ENCODE data around the gene ALMS1. TPM values are rescaled to one million over a fixed set of nuclear protein-coding genes. Genes with fewer than 3 reads are reported as not detected.
A peak's percentile ranks its signal among the peaks of the same experiment; 100 is the strongest.

ALMS1 gene
- total and polyA plus RNA-seq, 2 of the 4 experiments (the other 2 are of a cell fraction) = 20.8 to 52.8 TPM

DNA sequence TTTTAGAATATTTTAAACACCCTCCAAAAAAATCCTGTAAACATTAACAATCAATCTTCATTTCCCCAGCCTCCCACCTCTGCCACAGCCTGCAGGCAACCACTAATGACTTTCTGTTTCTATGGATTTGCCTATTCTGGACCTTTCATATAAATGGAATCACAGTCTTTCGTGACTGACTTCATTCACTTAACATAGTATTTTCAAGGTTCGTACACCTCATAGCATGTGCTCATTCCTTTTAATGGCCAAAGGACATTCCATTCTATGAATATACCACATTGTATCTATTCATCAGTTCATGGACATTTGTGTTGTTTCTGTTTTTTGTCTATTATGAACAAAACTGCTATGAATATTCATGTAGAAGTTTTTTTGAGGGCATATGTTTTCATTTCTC lies 208.0 kb downstream of the ALMS1 start:
- H3K4me1 ChIP-seq (ENCODE audit: control insufficient read depth, insufficient read depth, low read length) = peaks cover 2% of the 10 kb centered on the region
- H3K4ac ChIP-seq (ENCODE audit: low read depth, low read length) = no peak overlapping the region
- no peak overlapping the region for H3K14ac ChIP-seq (replicated peaks; ENCODE audit: low read depth, low read length)
- no peak overlapping the region for H3K18ac ChIP-seq (ENCODE audit: low read depth, low read length)
- H2AK9ac ChIP-seq (replicated peaks; ENCODE audit: low read depth, low read length, poor library complexity) = no peak overlapping the region
- no peak overlapping the region for H2BK15ac ChIP-seq (ENCODE audit: low read depth, low read length)
- no peaks in the 10 kb centered on the region for H3K36me3 ChIP-seq (ENCODE audit: control insufficient read depth, insufficient read depth, low read length)
- H3K23ac ChIP-seq (ENCODE audit: low read depth, low read length) = no peak overlapping the region
- intact Hi-C loops (cut with micrococcal nuclease) (no loop called here), in situ Hi-C loops (cut with MboI; ENCODE audit: low sequenced_read_pairs) (no loop called here), dilution Hi-C loops (cut with HindIII; ENCODE audit: low sequenced_read_pairs, unreplicated experiment) (no loop called here)
- no peak overlapping the region for H2BK5ac ChIP-seq (ENCODE audit: low read depth, low read length, poor library complexity, severe bottlenecking)
- H2AK5ac ChIP-seq (ENCODE audit: low read depth, low read length) = no peak overlapping the region
- no peak for TF ChIP-seq SMC3 (IDR thresholded peaks at IDR 0.05; ENCODE audit: low read depth, low read length)
- TF ChIP-seq CHD1 (IDR thresholded peaks at IDR 0.05; ENCODE audit: low read depth, low read length) = no peak
- no peak for TF ChIP-seq NFE2L2 (IDR thresholded peaks at IDR 0.05; ENCODE audit: low read depth, low read length)
- TF ChIP-seq, protein P1, sequence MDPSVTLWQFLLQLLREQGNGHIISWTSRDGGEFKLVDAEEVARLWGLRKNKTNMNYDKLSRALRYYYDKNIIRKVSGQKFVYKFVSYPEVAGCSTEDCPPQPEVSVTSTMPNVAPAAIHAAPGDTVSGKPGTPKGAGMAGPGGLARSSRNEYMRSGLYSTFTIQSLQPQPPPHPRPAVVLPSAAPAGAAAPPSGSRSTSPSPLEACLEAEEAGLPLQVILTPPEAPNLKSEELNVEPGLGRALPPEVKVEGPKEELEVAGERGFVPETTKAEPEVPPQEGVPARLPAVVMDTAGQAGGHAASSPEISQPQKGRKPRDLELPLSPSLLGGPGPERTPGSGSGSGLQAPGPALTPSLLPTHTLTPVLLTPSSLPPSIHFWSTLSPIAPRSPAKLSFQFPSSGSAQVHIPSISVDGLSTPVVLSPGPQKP (IDR thresholded peaks at IDR 0.05; ENCODE audit: borderline replicate concordance, low read depth, low read length) = no peak
- TF ChIP-seq RAD21 (IDR thresholded peaks at IDR 0.05; ENCODE audit: low read length) = no peak
- no peak for TF ChIP-seq RCOR1 (IDR thresholded peaks at IDR 0.05; ENCODE audit: insufficient replicate concordance, low read length)
- TF ChIP-seq CEBPB (IDR thresholded peaks at IDR 0.05; ENCODE audit: low read depth, low read length) = no peak
- no peak for TF ChIP-seq MAZ (IDR thresholded peaks at IDR 0.05; ENCODE audit: borderline replicate concordance, low read depth, low read length)
- no peak for TF ChIP-seq FOS (IDR thresholded peaks at IDR 0.05; ENCODE audit: low read depth, low read length)
- TF ChIP-seq RFX5 (IDR thresholded peaks at IDR 0.05; ENCODE audit: low read depth, low read length) = no peak
- no peak for TF ChIP-seq MXI1 (IDR thresholded peaks at IDR 0.05; ENCODE audit: borderline replicate concordance, low read depth, low read length)
- TF ChIP-seq, protein P2, sequence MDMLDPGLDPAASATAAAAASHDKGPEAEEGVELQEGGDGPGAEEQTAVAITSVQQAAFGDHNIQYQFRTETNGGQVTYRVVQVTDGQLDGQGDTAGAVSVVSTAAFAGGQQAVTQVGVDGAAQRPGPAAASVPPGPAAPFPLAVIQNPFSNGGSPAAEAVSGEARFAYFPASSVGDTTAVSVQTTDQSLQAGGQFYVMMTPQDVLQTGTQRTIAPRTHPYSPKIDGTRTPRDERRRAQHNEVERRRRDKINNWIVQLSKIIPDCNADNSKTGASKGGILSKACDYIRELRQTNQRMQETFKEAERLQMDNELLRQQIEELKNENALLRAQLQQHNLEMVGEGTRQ (IDR thresholded peaks at IDR 0.05; ENCODE audit: low read depth, low read length) = no peak
- no peak for TF ChIP-seq POLR2A (IDR thresholded peaks at IDR 0.05; ENCODE audit: low read depth, low read length)
- no peak for TF ChIP-seq MAFK (IDR thresholded peaks at IDR 0.05; ENCODE audit: low read depth, low read length)
- TF ChIP-seq, protein P3, sequence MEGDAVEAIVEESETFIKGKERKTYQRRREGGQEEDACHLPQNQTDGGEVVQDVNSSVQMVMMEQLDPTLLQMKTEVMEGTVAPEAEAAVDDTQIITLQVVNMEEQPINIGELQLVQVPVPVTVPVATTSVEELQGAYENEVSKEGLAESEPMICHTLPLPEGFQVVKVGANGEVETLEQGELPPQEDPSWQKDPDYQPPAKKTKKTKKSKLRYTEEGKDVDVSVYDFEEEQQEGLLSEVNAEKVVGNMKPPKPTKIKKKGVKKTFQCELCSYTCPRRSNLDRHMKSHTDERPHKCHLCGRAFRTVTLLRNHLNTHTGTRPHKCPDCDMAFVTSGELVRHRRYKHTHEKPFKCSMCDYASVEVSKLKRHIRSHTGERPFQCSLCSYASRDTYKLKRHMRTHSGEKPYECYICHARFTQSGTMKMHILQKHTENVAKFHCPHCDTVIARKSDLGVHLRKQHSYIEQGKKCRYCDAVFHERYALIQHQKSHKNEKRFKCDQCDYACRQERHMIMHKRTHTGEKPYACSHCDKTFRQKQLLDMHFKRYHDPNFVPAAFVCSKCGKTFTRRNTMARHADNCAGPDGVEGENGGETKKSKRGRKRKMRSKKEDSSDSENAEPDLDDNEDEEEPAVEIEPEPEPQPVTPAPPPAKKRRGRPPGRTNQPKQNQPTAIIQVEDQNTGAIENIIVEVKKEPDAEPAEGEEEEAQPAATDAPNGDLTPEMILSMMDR (conservative IDR thresholded peaks at IDR 0.05; ENCODE audit: low read depth, low read length) = no peak
- TF ChIP-seq BHLHE40 (IDR thresholded peaks at IDR 0.05; ENCODE audit: low read depth, low read length) = no peak
- H4K20me1 ChIP-seq (ENCODE audit: insufficient read depth, low read length) = no peaks in the 10 kb centered on the region
- H3K56ac ChIP-seq (ENCODE audit: extremely low read depth, insufficient read depth, low read length) = no peak overlapping the region
- peak; percentile 13 for DNase-seq
- no peaks in the 10 kb centered on the region for H3K27me3 ChIP-seq (ENCODE audit: control insufficient read depth, insufficient read depth, low read length)
- ATAC-seq (ENCODE audit: low read depth) = no peak
- WGBS, 2 experiments (ENCODE audit: extremely low coverage in 2 of 2, insufficient read length in 1 of 2) = no CpG with 5 or more reads among the region's 2 CpGs
- no peaks in the 10 kb centered on the region for H3K79me1 ChIP-seq (ENCODE audit: low read depth in 1 of 2, low read length in 2 of 2)
- no peak overlapping the region for H2AFZ ChIP-seq (replicated peaks; ENCODE audit: low read length, poor library complexity)
- ChIA-PET CTCF (no interaction called here), POLR2A (ENCODE audit: unreplicated experiment) (no interaction called here)
- H2BK120ac ChIP-seq (ENCODE audit: low read depth, low read length) = no peak overlapping the region
- H4K91ac ChIP-seq (ENCODE audit: insufficient read depth, low read depth, low read length) = no peak overlapping the region
- H4K8ac ChIP-seq (ENCODE audit: low read depth in 2 of 2, low read length in 2 of 2) = no peak overlapping the region
- H3K9ac ChIP-seq (ENCODE audit: low read depth, low read length) = no peak overlapping the region
- no TSS peak for BruUV-seq (replicated peaks)
- H3K9me1 ChIP-seq (ENCODE audit: insufficient read depth, low read length) = no peaks in the 10 kb centered on the region; the same call in 1 of the 2 replicates
- H3K27ac ChIP-seq (ENCODE audit: insufficient read depth, low read length) = no peak overlapping the region
- H4K5ac ChIP-seq (ENCODE audit: low read depth, low read length) = no peak overlapping the region
- no peak overlapping the region for H2BK20ac ChIP-seq (ENCODE audit: low read depth, low read length)
- H3K4me3 ChIP-seq (ENCODE audit: insufficient read depth, low read depth, low read length) = no peak overlapping the region
- no peak overlapping the region for H3K4me2 ChIP-seq (ENCODE audit: low read depth, low read length)
- H3K9me3 ChIP-seq (ENCODE audit: control insufficient read depth, insufficient read depth, low read length) = no peaks in the 10 kb centered on the region

Data from IMR-90 (cell line).